Neuron (in vitro differentiated cells): Measurements from ENCODE around the gene SEC24D.
"Not testable (repeated sequence)": the region's sequence is repeated elsewhere in the genome, so short reads cannot be mapped to it uniquely, and the experiment has no call there.

ENCODE experiments used
- H2AFZ ChIP-seq: one replicate; pipeline ENCODE4 v1.6.1; 2013; ENCODE audit warnings: low read depth, mild to moderate bottlenecking, inconsistent platforms, low read length, moderate library complexity
- H3K27me3 ChIP-seq: one replicate; pipeline ENCODE4 v1.6.1; 2013; ENCODE audit warnings: low read length; ENCODE audit not compliant: insufficient read depth
- H3K36me3 ChIP-seq: one replicate; pipeline ENCODE4 v1.6.1; 2013; ENCODE audit warnings: low read length; ENCODE audit not compliant: insufficient read depth
- H3K4me1 ChIP-seq: one replicate; pipeline ENCODE4 v1.6.1; 2013; ENCODE audit warnings: low read length; ENCODE audit not compliant: insufficient read depth
- H3K4me3 ChIP-seq: 2 replicates; pipeline ENCODE4 v1.5.1; 2013; ENCODE audit warnings: mild to moderate bottlenecking, low read length, moderate library complexity
- H3K9me3 ChIP-seq: one replicate; pipeline ENCODE4 v1.6.1; 2013; ENCODE audit warnings: low read length

SEC24D gene

DNA sequence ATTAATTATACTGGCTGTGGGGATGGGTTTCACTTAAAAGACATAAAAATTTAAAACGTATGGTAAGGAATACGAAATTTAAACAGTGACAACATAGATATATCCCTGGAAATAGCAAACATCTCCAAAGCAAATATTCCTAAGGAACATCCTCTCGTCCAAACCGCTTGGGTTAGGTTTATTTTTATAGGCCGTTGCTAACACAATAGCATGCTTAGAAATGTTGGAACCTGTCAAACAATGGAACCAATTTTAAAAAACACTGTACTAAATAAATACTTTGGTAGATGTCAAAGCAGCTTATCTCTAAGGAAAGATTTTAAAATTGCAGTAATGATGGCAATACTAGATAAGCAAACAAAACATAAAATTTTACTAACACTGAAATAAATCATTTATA, 45.4 kb downstream of the SEC24D start:
- Histone ChIP-seq H3K4me1 (no peaks in the 10 kb centered on the region), H2AFZ (no peak overlapping the region), H3K4me3 (no peak overlapping the region), H3K36me3 (no peaks in the 10 kb centered on the region), H3K27me3 (no peaks in the 10 kb centered on the region), H3K9me3 (no peaks in the 10 kb centered on the region)

DNA sequence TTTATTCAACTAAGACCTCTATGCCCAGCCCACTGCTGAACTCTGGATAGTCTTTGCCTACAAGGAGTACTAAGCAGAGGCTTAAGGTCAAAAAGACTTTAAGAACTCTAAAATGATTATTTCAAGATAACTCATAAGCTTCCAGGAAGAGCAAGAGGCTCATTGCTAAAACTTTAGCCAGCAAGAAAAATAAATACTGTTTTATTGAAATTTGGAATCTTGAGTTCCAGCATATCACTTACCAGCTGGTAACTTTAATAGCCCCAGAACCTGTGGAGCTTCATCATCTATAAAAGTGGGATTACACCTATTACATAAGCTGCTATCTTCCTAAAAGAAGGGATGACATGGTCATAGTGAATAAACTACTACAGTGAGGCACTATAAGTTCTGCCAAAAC, 47.0 kb downstream of the SEC24D start:
- H3K9me3 ChIP-seq: no peaks in the 10 kb centered on the region
- H3K4me3 ChIP-seq: no peak overlapping the region
- H3K27me3 ChIP-seq: no peaks in the 10 kb centered on the region
- no peak overlapping the region for H2AFZ ChIP-seq
- no peaks in the 10 kb centered on the region for H3K4me1 ChIP-seq
- no peaks in the 10 kb centered on the region for H3K36me3 ChIP-seq

DNA sequence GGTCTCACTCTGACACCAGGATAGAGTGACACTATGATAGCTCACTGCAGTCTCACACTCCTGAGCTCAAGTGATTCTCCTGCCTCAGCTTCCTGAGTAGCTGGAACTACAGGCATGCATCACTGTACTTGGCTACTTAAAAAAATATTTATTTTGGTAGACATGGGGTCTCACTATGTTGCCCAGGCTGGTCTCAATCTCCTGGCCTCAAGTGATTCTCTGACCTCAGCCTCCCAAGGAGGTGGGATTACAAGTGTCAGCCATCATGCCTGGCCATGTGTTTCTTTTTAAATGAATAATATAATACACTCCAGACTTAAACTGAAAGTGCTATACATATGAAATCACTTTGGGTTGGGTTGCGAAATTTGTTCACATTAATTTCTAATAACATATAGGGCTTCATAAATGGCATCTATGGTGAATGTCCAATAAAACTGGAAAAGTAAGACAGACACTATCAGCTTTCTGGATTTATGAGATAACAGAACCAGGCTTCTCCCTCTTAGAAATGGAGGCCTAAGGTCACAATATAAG, 48.0 kb downstream of the SEC24D start:
- Histone ChIP-seq H3K4me1 (no peaks in the 10 kb centered on the region), H2AFZ (no peak overlapping the region), H3K4me3 (no peak overlapping the region), H3K9me3 (no peaks in the 10 kb centered on the region), H3K36me3 (no peaks in the 10 kb centered on the region), H3K27me3 (no peaks in the 10 kb centered on the region)

DNA sequence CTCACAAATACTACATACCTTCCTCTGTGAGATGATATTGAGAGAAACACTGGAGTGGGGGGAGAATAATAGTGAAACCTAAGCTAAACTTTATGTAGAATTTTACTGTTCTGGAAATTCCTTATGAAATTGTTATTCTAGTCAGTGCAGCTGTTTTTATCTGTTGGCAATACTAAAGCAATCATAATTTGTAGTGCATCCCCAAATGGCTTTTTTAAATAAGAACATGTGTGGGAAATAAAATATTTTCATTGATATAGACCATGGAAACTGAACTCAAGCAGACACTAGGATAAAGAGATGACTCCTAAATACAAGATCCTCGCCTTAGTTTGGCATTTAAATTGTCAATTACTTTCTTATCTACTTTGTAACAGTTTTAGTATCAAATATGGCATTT, 51.1 kb downstream of the SEC24D start:
- no peaks in the 10 kb centered on the region for H3K9me3 ChIP-seq
- no peaks in the 10 kb centered on the region for H3K4me1 ChIP-seq
- H3K36me3 ChIP-seq: no peaks in the 10 kb centered on the region
- H2AFZ ChIP-seq: no peak overlapping the region
- no peaks in the 10 kb centered on the region for H3K27me3 ChIP-seq
- H3K4me3 ChIP-seq: no peak overlapping the region

DNA sequence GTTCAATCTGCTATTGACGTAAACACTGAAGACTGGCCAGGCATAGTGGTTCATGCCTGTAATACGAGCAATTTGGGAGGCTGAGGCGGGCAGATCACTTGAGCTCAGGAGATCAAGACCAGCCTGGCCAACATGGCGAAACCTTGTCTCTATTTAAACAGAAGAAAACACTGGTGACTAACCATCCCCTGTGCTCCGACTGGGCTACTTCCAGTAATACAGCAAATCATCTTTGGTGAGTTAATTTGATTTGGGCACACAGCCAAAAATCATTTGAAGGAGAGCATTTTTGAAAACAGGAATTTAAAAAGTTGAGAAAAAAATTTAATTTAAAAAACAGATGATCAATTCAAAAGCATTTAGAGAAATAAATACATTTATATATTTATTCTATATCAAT, 52.0 kb downstream of the SEC24D start:
- Histone ChIP-seq H3K27me3 (no peaks in the 10 kb centered on the region), H2AFZ (no peak overlapping the region), H3K9me3 (no peaks in the 10 kb centered on the region), H3K4me3 (no peak overlapping the region), H3K4me1 (no peaks in the 10 kb centered on the region), H3K36me3 (no peaks in the 10 kb centered on the region)

DNA sequence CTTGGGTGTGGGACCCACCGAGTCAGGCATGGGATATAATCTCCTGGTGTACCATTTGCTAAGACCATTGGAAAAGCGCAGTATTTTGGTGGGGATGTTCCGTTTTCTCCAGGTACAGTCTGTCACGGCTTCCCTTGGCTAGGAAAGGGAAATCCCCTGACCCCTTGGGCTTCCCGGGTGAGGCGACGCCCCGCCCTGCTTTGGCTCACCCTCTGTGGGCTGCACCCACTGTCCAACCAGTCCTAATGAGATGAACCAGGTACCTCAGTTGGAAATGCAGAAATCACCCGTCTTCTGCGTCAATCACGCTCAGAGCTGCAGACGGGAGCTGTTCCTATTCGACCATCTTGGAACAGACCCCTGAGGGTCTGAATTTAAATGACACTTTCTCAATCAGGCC, 53.0 kb downstream of the SEC24D start:
- not testable (repeated sequence) for H3K4me3 ChIP-seq, H3K27me3 ChIP-seq, H2AFZ ChIP-seq, H3K9me3 ChIP-seq, H3K36me3 ChIP-seq, H3K4me1 ChIP-seq

DNA sequence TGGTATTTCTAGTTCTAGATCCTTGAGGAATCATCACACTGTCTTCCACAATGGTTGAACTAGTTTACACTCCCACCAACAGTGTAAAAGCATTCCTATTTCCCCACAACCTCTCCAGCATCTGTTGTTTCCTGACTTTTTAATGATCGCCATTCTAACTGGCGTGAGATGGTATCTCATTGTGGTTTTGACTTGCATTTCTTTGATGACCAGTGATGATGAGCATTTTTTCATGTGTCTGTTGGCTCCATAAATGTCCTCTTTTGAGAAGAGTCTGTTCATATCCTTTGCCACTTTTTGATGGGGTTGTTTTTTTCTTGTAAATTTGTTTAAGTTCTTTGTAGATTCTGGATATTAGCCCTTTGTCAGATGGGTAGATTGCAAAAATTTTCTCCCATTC, 58.3 kb downstream of the SEC24D start:
- H3K27me3 ChIP-seq, H3K36me3 ChIP-seq, H2AFZ ChIP-seq, H3K9me3 ChIP-seq, H3K4me3 ChIP-seq, H3K4me1 ChIP-seq: not testable (repeated sequence)

DNA sequence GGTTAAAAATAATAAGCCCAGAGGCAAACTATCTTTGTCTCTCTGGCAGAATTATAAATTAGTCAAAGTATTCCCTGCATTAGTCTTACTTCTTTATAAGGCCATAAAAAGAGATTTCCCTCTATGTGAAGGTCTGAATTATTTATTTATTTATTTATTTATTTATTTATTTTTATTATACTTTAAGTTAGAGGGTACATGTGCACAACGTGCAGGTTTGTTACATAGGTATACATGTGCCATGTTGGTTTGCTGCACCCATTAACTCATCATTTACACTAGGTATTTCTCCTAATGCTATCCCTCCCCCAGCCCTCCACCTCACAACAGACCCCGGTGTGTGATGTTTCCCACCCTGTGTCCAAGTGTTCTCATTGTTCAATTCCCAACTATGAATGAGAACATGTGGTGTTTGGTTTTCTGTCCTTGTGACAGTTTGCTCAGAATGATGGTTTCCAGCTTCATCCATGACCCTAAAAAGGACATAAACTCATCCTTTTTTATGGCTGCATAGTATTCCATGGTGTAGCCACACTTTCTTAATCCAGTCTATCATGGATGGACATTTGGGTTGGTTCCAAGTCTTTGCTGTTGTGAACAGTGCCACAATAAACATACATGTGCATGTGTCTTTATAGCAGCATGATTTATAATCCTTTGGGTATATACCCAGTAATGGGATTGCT, 58.8 kb downstream of the SEC24D start:
- H3K27me3 ChIP-seq, H3K4me3 ChIP-seq, H3K4me1 ChIP-seq, H3K9me3 ChIP-seq, H2AFZ ChIP-seq, H3K36me3 ChIP-seq: not testable (repeated sequence)

DNA sequence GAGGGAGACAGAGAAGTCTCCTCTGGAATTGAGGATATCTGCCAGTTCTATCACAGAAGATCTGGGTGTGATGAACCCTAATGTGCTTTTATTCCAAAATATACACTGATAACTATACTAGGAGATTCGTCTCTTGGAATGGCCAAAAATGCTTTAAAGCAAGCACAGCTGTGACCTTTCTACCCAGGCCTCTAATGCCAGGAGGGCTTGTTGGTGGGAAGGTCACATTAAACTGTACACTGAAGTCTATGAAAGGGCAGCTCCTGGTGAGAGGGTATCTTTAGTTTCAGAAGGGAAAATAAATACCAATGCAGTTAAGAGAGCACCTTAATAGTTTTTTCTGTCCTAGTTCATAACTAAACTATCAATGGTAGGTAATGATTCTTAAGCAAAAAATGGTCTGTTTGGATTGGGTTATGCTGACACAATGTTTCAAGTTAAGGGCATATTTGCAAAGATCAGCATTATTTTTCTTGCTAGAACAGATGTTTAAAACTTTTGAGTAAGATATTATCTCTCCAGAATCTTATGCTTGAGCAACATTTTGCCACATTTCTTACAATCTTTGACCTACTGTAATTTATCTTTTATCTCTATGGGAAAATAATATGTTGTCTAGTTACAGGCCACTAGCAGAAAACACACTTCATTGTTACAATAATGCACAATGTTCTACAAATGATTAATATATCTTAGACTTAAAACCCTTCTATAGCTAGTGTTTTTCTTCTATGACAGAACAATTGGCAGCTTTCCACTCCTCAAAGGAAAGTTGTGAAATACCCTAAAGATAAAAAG, 59.6 kb downstream of the SEC24D start:
- Histone ChIP-seq H3K27me3 (no peaks in the 10 kb centered on the region), H3K4me1 (peaks cover 4% of the 10 kb centered on the region), H3K36me3 (no peaks in the 10 kb centered on the region), H3K9me3 (no peaks in the 10 kb centered on the region), H2AFZ (no peak overlapping the region), H3K4me3 (no peak overlapping the region)

DNA sequence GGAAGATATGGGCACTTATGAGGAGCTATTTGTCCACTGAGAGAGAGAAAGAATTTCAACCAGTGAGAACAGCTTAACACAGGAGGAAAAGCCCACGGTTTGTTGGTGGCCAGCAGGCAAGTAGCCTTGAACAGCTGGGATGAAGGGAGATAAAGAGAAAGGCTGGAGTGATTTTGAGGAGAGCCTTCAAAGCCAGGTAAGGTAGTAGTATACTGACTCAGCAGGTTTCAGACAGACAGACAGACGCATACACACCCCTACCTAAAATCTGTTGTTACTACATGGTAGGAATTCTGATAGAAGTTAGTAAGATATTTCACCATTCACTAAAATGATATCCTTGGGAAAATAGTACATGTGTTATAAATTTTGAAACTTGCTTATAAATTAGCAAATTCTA, 60.5 kb downstream of the SEC24D start:
- Histone ChIP-seq H3K27me3 (no peaks in the 10 kb centered on the region), H2AFZ (no peak overlapping the region), H3K4me3 (no peak overlapping the region), H3K4me1 (peaks cover 4% of the 10 kb centered on the region), H3K36me3 (no peaks in the 10 kb centered on the region), H3K9me3 (no peaks in the 10 kb centered on the region)

DNA sequence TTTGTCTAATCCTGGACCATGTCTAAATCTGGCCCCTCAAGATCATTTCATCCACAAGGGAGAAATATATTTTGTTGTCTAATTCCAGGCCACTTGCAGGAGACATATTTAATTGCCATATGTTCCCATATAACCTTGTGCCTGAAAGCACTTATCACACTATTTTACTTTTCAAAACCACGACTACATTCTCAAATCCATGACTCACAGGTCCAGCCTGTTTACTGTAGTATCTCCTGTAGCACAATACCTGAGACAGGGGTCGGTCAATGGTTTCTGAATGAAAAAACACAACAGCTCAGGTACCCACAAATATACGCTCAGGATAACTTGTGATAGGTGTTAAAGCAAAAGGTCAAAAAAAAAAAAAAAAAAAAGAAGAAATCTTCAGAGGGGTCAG, 60.9 kb downstream of the SEC24D start:
- no peaks in the 10 kb centered on the region for H3K9me3 ChIP-seq
- no peaks in the 10 kb centered on the region for H3K36me3 ChIP-seq
- no peaks in the 10 kb centered on the region for H3K27me3 ChIP-seq
- no peak overlapping the region for H3K4me3 ChIP-seq
- no peak overlapping the region for H2AFZ ChIP-seq
- peaks cover 4% of the 10 kb centered on the region for H3K4me1 ChIP-seq

DNA sequence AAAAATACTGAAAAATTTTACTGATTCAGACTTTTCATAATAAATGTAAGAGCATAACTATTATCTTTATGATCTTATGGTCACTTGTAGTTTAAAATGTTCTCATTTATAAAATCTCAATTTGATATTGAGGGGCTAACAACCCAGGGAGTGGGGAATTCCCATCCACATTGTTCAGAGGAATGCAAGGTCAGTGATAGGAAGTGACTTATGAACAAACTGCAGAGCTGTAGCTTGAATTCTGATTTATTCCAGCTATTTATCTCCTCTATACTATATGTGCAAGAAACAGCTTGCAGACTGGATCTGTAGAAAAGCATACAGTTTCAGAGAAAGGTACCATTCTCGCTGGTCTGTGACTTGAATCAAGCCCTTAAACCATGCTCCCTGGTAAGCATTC, 61.6 kb downstream of the SEC24D start:
- Histone ChIP-seq H3K36me3 (no peaks in the 10 kb centered on the region), H3K4me1 (peaks cover 10% of the 10 kb centered on the region), H3K9me3 (no peaks in the 10 kb centered on the region), H3K27me3 (no peaks in the 10 kb centered on the region), H2AFZ (no peak overlapping the region), H3K4me3 (no peak overlapping the region)

DNA sequence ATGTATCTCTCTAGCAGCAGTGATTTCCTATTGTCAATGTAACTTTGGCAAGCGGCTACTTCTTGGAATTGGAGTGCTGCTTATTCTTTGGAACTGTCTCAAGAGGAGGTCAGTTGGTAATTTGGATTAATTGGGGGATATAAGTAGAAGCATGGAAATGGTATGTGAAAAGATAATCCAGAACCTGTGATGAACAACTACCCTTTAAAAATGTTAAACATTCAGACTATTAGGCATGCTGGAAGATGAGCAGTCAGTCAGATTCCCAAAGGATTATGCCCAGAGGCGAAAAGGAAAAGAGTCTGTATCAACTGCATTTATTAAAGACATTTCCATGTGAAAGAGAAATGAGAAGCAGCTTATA, 62.5 kb downstream of the SEC24D start:
- H2AFZ ChIP-seq: no peak overlapping the region
- H3K4me3 ChIP-seq: no peak overlapping the region
- H3K36me3 ChIP-seq: no peaks in the 10 kb centered on the region
- H3K9me3 ChIP-seq: no peaks in the 10 kb centered on the region
- H3K4me1 ChIP-seq: peaks cover 14% of the 10 kb centered on the region
- H3K27me3 ChIP-seq: no peaks in the 10 kb centered on the region
